GM13977 (cell line): Measurements from ENCODE around the gene HHEX.
A peak's percentile ranks its signal among the peaks of the same experiment; 100 is the strongest.
"Not testable (repeated sequence)": the region's sequence is repeated elsewhere in the genome, so short reads cannot be mapped to it uniquely, and the experiment has no call there.

Experiments used
- DNase-seq: peaks from one replicate; pipeline ENCODE4 v3.0.0; 2012; ENCODE audit warnings: low spot score
- CTCF ChIP-seq: IDR thresholded peaks from 2 replicates; pipeline ENCODE4 v1.5.1; 2012; ENCODE audit warnings: mild to moderate bottlenecking, control low read depth; ENCODE audit not compliant: insufficient read depth; ENCODE audit errors: extremely low read depth, missing control alignments
- in situ Hi-C: fragments of 300-500 bp; cut with MboI; formaldehyde crosslinking; loops from one replicate; pipeline ENCODE4 v1.12.0; 2022; ENCODE audit warnings: low sequenced_read_pairs, low pct_unique_long_range_greater_than_20kb, mixed read lengths, inconsistent platforms; ENCODE audit not compliant: unreplicated experiment

Gene HHEX

DNA sequence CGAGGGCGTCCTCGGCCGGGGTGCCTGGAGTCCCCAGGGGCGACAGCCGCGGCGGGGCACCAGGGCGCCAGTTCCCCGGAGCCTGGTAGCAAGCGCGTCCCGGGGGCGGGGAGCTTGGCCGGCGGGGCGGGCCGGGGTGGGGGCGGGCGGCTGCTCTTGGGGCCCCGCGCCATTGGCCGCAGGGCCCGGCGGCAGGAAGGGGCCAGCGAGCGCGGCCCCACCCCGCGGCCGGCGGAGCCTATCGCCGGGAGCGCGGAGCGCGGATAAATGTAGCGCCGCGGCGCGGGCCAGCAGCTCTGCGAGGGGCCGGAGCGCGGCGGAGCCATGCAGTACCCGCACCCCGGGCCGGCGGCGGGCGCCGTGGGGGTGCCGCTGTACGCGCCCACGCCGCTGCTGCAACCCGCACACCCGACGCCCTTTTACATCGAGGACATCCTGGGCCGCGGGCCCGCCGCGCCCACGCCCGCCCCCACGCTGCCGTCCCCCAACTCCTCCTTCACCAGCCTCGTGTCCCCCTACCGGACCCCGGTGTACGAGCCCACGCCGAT is at the start of gene HHEX:
Gene HHEX (plus strand): TSS at position 293 of the 548 bp plus-strand sequence. CDS start 32 bp downstream, at position 325.
- in situ Hi-C loops: no loop called here
- TF ChIP-seq CTCF: no peak
- DNase-seq: peak; percentile 87

GRCh38 chr10:92640107-92640506 is 49.6 kb upstream of the HHEX start:
- in situ Hi-C loops: no loop called here
- no peak for TF ChIP-seq CTCF
- no peak for DNase-seq

GRCh38 chr10:92641492-92641891 is 48.3 kb upstream of the HHEX start:
- no peak for DNase-seq
- in situ Hi-C loops: no loop called here
- no peak for TF ChIP-seq CTCF

- in situ Hi-C loops: no loop called here
- no peak for TF ChIP-seq CTCF
- no peak for DNase-seq
Observed at GRCh38 chr10:92644921-92645320, 44.8 kb upstream of the HHEX start.

DNA sequence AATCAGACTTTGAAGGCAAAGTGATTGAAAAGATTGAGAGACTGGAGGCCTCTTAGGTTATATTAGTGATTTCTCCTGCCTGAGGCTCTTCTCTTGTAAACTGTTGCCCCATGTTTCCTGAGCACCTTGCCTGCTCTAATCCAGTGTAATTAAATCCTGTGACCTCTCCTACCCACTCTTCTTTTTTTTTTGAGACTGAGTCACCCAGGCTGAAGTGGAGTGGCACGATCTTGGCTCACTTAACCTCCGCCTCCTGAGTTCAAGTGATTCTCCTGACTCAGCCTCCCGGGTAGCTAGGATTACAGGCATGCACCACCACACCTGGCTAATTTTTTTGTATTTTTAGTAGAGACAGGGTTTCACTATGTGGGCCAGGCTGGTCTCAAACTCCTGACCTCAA is 38.9 kb upstream of the HHEX start:
- in situ Hi-C loops, DNase-seq: not testable (repeated sequence)

- in situ Hi-C loops: no loop called here
- no peak for DNase-seq
- no peak for TF ChIP-seq CTCF
Observed at GRCh38 chr10:92655426-92655825, 34.3 kb upstream of the HHEX start.

- in situ Hi-C loops: no loop called here
- no peak for TF ChIP-seq CTCF
- DNase-seq: no peak
Observed at GRCh38 chr10:92656266-92656961, 33.3 kb upstream of the HHEX start.
